Measurements from ENCODE around the gene SSH3. TPM values are rescaled to one million over a fixed set of nuclear protein-coding genes. Genes with fewer than 3 reads are reported as not detected.

SSH3 gene
- total RNA-seq, 1 donor from 2014 or later, result 7.3 TPM

DNA sequence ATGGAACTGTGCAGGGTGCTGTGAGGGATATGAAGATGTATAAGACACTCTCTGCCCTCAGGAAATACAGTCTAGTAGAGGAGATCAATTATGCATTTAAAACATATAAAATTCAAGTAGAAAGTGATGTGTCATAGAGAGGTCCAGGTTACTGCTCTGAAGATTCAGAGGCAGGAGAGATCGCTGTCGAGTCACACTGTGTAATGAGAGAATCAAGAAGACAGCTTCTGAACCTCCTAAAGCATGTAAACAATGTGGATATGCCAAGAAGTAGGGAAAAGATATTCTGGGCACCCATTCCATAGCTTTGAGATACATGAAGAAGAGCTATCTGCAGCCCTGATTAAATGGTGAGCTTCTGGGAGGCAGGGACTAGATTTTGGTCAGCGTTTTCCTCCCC is 16.7 kb downstream of the SSH3 start:
- Mint-ChIP-seq H3K4me3 (ENCODE audit: unreplicated experiment) (no peak overlapping the region), H3K4me1 (ENCODE audit: unreplicated experiment) (peaks cover 7% of the 10 kb centered on the region), H3K27ac (ENCODE audit: unreplicated experiment) (no peak overlapping the region), H3K36me3 (ENCODE audit: low read depth, unreplicated experiment) (no peaks in the 10 kb centered on the region), H3K9me3 (ENCODE audit: unreplicated experiment) (no peaks in the 10 kb centered on the region), H3K27me3 (ENCODE audit: unreplicated experiment) (peaks cover 20% of the 10 kb centered on the region)
- DNase-seq (ENCODE audit: low spot score), result no peak
- TF ChIP-seq, protein P1, sequence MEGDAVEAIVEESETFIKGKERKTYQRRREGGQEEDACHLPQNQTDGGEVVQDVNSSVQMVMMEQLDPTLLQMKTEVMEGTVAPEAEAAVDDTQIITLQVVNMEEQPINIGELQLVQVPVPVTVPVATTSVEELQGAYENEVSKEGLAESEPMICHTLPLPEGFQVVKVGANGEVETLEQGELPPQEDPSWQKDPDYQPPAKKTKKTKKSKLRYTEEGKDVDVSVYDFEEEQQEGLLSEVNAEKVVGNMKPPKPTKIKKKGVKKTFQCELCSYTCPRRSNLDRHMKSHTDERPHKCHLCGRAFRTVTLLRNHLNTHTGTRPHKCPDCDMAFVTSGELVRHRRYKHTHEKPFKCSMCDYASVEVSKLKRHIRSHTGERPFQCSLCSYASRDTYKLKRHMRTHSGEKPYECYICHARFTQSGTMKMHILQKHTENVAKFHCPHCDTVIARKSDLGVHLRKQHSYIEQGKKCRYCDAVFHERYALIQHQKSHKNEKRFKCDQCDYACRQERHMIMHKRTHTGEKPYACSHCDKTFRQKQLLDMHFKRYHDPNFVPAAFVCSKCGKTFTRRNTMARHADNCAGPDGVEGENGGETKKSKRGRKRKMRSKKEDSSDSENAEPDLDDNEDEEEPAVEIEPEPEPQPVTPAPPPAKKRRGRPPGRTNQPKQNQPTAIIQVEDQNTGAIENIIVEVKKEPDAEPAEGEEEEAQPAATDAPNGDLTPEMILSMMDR (IDR thresholded peaks at IDR 0.05; ENCODE audit: unreplicated experiment), result no peak

DNA sequence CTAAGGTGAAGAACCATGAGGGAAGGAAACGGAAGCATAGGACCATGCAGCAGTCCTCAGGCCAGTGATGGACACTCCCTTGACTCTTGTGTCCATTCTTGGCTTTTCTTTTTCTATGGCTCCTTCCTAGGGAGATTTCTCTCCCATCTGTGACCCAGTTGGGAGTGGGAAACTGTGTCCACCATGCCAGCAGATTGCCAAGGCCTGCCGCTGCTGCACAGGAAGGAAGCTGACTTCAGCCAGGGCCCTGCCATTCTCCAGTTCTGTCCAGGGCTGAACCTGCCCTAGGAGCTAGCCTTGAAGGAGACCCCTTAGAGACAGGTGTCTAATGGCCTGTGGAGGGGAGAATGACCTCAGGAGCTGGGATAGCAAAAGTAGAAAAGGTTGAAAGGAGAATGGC is 17.4 kb downstream of the SSH3 start:
- Mint-ChIP-seq H3K9me3 (ENCODE audit: unreplicated experiment) (no peaks in the 10 kb centered on the region), H3K27ac (ENCODE audit: unreplicated experiment) (no peak overlapping the region), H3K4me1 (ENCODE audit: unreplicated experiment) (peaks cover 7% of the 10 kb centered on the region), H3K27me3 (ENCODE audit: unreplicated experiment) (peaks cover 14% of the 10 kb centered on the region), H3K36me3 (ENCODE audit: low read depth, unreplicated experiment) (no peaks in the 10 kb centered on the region), H3K4me3 (ENCODE audit: unreplicated experiment) (no peak overlapping the region)
- TF ChIP-seq, protein P1 (IDR thresholded peaks at IDR 0.05; ENCODE audit: unreplicated experiment), result no peak
- DNase-seq (ENCODE audit: low spot score), result no peak

DNA sequence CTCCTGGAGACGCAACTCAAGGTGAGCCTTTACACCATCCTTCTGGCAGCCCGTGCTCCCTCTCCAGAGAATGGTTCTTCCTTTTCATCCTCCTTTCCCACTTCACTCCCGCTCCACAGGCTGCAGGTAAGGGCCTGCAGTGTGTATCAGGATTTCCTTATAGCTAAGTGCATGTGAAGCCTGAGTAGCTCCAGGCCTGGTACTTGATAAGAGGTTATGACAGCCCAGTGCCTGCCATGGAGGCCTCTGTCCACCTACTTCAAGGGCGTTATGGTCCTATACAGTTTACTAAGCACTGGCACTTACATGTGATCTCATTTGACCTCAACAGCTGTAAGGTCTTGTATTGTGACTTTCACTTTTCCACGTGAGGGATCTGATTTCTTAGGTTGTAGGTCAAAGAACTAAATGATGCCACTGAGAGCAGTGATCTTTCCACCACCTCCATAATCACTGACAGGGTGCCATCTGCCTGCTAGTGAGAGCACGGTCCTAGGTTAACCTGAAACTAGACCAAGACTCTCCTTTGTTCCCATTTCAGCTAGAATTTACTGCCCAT is 18.1 kb downstream of the SSH3 start:
- TF ChIP-seq, protein P1 (IDR thresholded peaks at IDR 0.05; ENCODE audit: unreplicated experiment), result no peak
- Mint-ChIP-seq H3K27ac (ENCODE audit: unreplicated experiment) (no peak overlapping the region), H3K4me3 (ENCODE audit: unreplicated experiment) (no peak overlapping the region), H3K9me3 (ENCODE audit: unreplicated experiment) (no peaks in the 10 kb centered on the region), H3K27me3 (ENCODE audit: unreplicated experiment) (peaks cover 14% of the 10 kb centered on the region), H3K36me3 (ENCODE audit: low read depth, unreplicated experiment) (no peaks in the 10 kb centered on the region), H3K4me1 (ENCODE audit: unreplicated experiment) (peaks cover 7% of the 10 kb centered on the region)
- DNase-seq (ENCODE audit: low spot score), result no peak

DNA sequence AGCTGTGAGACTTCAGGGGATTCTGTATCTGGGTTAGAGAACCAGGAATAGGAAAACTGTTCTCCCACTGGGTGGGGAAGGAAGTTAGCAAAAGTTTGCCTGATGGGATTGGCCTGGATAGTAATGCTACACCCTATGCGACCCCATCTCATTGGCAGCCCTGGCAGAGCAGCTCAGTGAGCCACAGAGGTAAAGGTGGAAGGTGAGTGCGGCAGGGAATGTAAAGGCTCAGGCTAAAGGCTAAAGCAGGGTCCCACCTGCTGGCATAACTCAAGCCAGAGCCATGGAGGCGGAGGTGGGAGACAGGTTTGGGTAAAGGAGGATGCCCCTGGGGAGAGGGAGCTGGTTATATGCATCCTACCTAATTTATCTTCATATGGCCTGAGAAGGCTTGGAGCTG is 18.7 kb downstream of the SSH3 start:
- TF ChIP-seq, protein P1 (IDR thresholded peaks at IDR 0.05; ENCODE audit: unreplicated experiment), result no peak
- Mint-ChIP-seq H3K9me3 (ENCODE audit: unreplicated experiment) (no peaks in the 10 kb centered on the region), H3K27ac (ENCODE audit: unreplicated experiment) (no peak overlapping the region), H3K4me1 (ENCODE audit: unreplicated experiment) (peaks cover 7% of the 10 kb centered on the region), H3K4me3 (ENCODE audit: unreplicated experiment) (no peak overlapping the region), H3K36me3 (ENCODE audit: low read depth, unreplicated experiment) (no peaks in the 10 kb centered on the region), H3K27me3 (ENCODE audit: unreplicated experiment) (peaks cover 14% of the 10 kb centered on the region)
- DNase-seq (ENCODE audit: low spot score), result no peak

DNA sequence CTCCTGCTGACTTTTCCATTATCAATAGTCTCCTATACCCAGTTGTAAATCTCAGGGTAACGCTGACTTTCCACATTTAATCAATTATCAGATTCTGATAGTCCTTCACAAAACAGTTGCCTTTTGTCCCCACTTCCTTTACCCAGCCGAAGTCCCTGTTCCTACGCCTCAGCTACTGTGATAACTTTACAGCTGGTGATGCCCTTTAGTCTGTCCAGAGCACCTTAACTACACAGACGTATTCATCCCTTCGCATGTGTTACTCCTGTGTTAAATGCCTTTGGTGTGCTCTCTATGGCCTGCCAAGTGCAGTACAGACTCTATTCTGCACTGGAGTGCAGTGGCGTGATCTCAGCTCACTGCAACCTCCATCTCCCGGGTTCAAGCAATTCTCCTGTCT is 20.2 kb downstream of the SSH3 start:
- TF ChIP-seq, protein P1 (IDR thresholded peaks at IDR 0.05; ENCODE audit: unreplicated experiment), result no peak
- Mint-ChIP-seq H3K36me3 (ENCODE audit: low read depth, unreplicated experiment) (no peaks in the 10 kb centered on the region), H3K9me3 (ENCODE audit: unreplicated experiment) (no peaks in the 10 kb centered on the region), H3K27ac (ENCODE audit: unreplicated experiment) (no peak overlapping the region), H3K4me1 (ENCODE audit: unreplicated experiment) (peaks cover 3% of the 10 kb centered on the region), H3K27me3 (ENCODE audit: unreplicated experiment) (peaks cover 10% of the 10 kb centered on the region), H3K4me3 (ENCODE audit: unreplicated experiment) (no peak overlapping the region)
- DNase-seq (ENCODE audit: low spot score), result no peak

All from endothelial cell (in vitro differentiated cells).